ENCODE results near the gene FCMR. TPM values are rescaled to one million over a fixed set of nuclear protein-coding genes. Genes with fewer than 3 reads are reported as not detected.

The FCMR gene
- total RNA-seq, 1 donor from 2014 or later: 5.8 TPM

DNA sequence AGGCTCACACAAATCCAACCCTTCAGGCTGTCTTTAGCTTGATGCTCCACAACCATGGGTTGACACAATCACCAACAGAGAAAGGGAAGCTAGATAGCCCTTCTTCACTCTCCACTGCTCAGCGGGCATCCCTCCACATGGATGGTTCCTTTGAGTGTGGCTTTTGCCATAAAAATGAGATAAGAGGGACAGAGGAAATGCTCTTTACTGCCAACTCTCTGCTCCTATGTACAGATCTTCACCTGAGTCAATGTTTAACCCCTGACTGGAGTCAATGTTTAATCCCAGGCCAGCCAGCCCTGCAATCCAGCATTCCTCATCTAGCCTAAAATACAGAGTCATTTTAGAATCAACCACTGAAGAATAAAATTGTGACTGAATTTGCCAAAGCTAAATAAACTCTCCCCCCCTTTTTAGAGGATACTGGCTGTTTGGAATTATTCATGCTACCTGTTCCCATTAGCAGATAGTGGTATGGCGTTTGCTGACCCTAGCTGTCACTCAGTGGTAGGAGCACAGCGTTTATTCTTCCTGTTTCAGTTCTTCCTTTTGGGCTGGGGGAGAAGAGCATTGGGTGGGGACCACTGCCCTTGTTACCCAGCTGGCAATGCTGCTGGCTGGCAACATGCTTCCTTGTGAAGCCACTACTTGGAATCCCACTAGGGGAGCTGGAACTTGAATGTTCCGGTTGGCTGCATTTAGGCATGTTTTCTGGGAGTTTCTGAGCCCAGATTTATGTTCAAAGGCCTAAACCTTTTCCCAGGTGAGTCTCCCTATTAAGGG, 29.8 kb upstream of the FCMR start:
- DNase-seq (ENCODE audit: low spot score): no peak

DNA sequence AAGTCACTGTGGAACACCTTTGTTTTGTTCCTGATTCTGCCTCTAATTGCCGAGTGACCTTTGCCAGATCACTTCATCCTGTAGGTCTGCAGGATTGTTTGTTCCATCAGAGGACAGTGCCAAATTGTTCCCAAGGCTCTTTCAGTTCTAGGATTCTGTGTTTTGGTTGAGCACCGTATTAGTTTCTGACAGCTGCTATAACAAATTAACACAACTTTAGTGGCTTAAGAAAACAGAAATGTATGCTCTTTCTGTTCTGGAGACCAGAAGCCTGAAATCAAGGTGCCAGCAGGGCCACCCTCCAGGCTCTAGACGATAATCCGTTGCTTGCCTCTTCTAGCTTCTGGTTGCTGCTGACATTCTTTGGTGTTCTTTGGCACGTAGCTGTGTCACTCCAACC, 27.9 kb upstream of the FCMR start:
- DNase-seq (ENCODE audit: low spot score): no peak

- no peak for DNase-seq (ENCODE audit: low spot score)
Measured at GRCh38 chr1:206949208-206949607, 27.5 kb upstream of the FCMR start.

GRCh38 chr1:206947255-206947654, 25.5 kb upstream of the FCMR start:
- DNase-seq (ENCODE audit: low spot score): no peak

GRCh38 chr1:206946261-206946660, 24.5 kb upstream of the FCMR start, which contains the start of gene PIGR:
TSS of gene PIGR (minus strand) at chr1:206946466. CDS start at chr1:206940531, 5,935 bp downstream.
- no peak for DNase-seq (ENCODE audit: low spot score)

GRCh38 chr1:206945779-206946178, 24.0 kb upstream of the FCMR start:
- no peak for DNase-seq (ENCODE audit: low spot score)

GRCh38 chr1:206944703-206945102, 23.0 kb upstream of the FCMR start:
- DNase-seq (ENCODE audit: low spot score): no peak

DNA sequence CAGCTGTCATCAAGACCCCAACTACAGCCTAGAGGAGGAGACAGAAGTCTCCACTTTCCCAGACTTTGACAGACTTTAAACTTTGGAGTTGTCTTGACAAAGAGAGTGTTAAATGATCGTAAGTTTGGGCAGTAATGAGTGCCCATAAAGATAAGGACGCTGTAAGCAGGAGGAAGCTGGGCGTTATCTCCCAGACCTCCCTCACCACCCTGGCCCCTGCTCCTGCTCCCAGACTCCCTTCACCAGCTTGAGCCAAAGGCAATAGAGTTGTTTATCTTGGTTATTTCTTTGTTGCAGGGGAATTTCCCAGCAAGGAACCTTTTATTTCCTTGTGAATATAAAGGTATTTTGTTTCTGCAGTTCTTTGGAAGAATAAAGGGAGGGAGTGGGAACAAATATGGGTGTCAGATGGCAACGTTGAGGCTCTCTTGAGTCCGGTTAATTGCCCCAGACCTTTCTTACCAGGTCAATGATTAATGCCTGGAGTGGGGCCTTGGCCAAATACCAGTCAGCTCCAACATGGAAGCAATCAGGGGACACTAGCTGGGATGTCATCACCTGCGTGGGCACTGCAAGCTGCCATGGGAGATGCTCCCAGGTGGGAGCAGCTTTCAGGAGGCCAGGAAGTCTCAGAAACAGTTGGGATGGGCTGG, 20.2 kb upstream of the FCMR start:
- DNase-seq (ENCODE audit: low spot score): no peak

DNA sequence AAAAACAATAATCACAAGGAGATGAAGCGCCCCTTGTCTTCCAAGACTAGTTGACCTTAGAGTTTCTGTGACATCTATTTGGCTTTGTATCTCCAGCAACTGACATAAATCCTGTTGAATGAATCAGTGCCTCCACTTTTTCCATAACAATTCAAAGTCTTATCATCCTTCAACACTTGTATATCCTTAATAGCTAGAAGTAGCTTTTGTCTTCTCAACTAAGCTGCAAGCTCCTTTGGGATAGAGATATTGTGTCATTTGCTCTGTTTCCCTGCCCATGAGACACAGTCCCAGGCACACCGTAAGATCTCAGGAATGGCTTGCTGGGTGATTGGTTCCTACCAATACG, 18.8 kb upstream of the FCMR start:
- no peak for DNase-seq (ENCODE audit: low spot score)

DNA sequence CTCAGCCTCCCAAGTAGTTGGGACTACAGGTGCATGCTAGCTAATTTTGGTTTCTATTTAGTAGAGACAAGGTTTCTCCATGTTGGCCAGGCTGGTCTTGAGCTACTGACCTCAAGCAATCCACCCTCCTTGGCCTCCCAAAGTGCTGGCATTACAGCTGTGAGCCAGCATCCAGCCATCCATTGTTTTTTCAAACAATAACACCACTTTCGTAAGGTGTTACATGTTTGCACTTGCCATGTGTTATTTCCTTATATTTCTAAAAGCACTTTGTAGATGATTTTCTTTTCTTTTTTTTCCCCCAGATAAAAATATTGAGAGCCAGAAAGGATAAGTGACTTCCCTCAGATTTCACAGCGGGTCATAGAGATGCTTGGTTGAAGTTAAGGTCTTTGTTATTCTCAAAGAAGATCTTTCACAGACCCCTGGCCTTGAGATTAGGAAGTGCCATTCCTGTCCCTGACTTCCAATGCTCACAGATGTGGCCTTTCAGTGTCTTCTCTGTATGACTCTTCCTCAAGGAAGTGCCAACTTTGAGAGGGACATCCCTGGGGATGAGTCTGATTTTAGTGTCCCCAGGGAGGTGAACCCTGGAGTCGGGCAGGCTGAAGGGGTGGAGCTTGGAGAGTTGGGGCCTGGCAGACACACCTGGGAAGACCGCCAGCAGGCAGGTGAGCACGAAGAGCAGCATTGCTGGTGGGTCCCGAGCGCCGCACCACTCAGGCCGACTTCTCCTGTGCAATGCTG, 18.3 kb upstream of the FCMR start:
- no peak for DNase-seq (ENCODE audit: low spot score)

DNA sequence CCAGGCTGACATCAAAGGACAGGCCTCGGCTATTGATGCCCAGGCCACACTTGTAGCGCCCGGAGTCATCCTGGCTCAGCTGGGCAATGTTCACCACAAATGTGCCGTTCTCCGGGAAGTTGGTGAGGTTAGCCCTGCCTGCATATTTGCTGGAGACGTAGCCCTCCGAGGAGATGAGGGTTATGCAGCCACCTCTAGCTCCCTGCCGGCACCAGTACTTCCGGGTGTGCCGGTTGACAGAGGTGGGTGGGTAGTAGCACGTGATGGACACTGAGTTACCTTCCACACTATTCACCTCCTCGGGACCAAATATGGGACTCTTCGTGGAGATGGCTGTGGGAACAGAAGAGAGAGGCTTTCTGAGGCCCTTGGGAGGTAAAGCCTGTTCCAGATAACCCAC, 17.4 kb upstream of the FCMR start:
- DNase-seq (ENCODE audit: low spot score): no peak

DNA sequence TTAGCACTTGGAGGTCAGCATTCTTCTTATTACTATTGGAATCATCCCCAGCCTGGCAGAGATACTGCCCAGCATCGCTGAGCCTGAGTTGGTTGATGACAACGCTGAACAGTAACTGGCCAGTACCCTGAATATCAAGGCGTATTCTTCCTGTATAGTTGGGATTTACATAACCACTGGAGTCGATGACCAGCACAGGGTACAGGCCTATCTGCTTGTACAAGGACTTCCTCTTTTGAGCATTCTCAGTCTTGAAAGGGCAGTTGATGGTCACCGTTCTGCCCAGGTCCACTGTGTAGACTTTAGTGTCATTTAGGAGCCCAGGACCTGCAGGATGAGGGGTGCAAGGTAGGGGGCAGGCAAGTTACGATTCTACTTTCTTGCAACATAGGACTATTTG, 15.7 kb upstream of the FCMR start:
- DNase-seq (ENCODE audit: low spot score): no peak

- DNase-seq (ENCODE audit: low spot score): no peak
Measured at GRCh38 chr1:206935491-206936067, 13.8 kb upstream of the FCMR start.

- DNase-seq (ENCODE audit: low spot score): no peak
Measured at GRCh38 chr1:206933333-206933945, 11.7 kb upstream of the FCMR start.

- DNase-seq (ENCODE audit: low spot score): no peak
Measured at GRCh38 chr1:206932177-206932576, 10.4 kb upstream of the FCMR start.

DNA sequence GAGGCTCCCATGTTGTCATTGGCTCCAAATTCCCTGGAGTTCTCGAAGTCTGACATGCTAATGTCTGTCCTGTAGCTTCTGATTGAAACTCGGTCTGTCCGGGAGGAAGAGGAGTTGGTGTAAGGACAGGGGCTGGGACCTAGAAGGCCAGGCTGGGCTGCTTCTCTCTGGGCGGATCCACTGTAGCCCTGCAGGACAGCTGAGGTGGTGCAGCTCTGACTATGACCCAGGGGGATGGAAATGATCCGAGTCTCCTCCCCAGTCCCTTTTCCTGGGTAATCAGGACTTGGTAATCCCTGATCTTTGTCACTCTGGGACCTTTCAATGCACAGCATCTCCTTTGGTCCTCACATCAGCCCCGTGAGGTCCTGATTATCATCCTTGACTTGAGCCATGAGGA, 10.0 kb upstream of the FCMR start:
- no peak for DNase-seq (ENCODE audit: low spot score)

DNA sequence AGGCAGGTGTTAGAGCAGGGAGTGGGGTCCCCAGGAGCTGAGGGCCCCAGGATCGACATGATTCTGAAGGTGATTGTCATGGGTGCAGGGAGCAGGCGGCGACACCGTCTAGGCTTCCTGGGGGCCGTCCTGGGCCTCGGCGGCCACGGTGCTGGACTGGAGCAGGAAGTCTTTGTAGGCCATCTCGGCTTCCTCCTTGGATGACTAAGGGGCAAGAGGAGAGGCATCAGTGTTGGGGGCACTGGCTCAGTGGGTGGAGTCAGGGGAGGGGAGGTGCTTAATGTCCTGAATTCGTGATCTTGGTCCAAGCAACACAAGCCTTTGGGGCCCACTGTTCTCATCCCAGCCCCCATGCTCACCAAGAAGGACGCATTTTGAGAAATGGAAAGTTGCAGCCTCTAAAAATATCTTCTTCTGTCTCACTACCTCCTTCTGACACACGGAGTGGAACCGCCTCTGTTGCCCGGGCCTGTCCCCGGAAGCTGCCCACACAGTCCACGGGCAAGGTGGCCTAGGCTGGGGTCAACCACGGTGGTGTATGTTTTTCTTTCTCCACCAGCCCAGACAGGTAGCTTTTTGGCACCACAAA, 8.6 kb upstream of the FCMR start:
- DNase-seq (ENCODE audit: low spot score): no peak

DNA sequence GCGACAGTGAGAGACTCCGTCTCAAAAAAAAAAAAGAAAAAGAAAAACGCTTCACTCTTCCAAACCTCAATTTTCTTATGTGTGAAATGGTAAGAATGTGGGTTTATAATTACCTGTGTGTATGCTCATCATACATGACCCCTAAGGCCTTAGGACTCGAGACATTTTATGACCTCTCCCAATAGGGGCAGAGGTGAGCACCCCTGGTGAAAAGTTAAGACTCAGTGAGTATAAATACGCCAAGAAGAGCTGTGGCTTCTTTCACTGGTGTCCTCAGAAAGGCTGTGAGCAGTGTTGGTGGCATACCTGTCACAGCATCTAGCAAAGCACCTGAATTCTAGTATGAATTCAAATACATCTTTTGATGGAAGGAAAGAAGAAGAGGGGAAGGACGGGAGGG, 7.8 kb upstream of the FCMR start:
- DNase-seq (ENCODE audit: low spot score): no peak

GRCh38 chr1:206926286-206926685, 4.5 kb upstream of the FCMR start:
- no peak for DNase-seq (ENCODE audit: low spot score)

DNA sequence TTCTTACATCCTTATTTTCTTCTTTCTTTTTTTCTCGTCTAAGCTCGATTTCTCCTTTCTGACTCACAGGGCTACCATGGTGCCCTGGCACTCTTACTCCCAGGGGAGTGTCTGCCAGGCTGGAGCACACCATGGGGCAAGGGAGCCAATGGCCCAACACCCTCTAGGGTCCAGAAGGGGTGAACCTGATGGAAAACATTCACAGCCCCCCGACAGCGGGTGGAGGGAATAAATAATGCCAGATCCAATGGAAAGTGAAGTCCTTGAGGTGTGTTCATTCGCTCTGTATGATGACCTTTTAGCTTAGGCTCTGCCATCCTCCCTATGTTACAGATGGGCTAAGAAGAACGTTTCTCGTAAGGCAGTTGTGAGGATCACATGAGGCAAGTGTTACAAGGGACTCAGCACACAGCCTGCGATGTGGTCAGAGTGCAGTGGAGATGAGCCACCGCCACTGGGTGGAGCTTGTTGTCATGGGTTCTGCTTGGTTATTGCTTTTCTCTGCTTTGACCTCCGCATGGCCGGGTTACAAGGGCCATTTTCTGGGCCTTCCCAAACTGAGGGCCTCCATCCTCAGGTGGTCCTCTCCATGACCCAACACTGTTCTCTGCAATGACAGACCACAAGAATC, 3.5 kb upstream of the FCMR start:
- DNase-seq (ENCODE audit: low spot score): no peak

Measured in mesenteric fat pad (tissue), 1 donor.